Central memory CD4-positive, alpha-beta T cell (primary cell): ENCODE measurements around the gene ACAT2.
"Not testable (repeated sequence)": the region's sequence is repeated elsewhere in the genome, so short reads cannot be mapped to it uniquely, and the experiment has no call there.

Source experiments
- DNase-seq: peaks from one replicate; pipeline ENCODE4 v3.0.0; 2022

ACAT2 gene

DNA sequence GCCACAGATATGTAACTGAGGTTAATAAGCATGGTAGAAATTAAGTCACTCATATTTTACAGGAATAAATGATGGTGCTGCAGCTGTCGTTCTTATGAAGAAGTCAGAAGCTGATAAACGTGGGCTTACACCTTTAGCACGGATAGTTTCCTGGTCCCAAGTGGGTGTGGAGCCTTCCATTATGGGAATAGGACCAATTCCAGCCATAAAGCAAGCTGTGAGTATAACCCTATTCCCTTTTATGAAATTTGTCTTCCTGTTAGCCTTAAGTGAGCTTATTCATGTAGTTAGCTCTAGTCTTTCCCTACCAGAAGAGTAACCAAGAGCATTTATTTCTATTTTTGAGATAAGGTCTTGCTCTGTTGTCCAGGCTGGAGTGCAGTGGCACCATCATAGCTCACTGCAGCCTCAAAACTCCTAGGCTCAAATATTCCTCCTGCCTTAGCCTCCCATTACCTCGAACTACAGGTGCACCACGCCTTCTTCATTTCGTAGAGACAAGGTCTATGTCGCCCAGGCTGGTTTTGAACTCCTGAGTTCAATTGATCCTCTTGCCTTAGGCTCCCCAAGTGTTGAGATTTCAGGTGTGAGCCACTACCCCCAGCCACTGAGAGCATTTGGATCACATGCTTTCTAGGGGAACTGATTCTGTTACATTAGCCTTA is 15.5 kb downstream of the ACAT2 start:
- DNase-seq: no peak

DNA sequence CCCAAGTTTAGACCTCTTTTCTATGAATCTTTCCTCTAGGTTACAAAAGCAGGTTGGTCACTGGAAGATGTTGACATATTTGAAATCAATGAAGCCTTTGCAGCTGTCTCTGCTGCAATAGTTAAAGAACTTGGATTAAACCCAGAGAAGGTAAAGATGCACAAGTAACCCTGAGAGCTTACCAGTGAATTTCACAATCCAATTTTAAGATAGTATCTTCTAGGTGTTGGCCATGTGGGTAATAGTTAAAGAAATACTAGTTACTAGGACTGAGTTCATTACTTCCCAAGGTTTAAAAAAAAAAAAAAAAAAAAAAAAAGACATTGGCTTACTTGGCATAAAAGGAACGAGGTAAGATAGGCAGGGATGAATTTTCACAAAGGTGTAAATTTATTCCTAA is 16.3 kb downstream of the ACAT2 start:
- no peak for DNase-seq

DNA sequence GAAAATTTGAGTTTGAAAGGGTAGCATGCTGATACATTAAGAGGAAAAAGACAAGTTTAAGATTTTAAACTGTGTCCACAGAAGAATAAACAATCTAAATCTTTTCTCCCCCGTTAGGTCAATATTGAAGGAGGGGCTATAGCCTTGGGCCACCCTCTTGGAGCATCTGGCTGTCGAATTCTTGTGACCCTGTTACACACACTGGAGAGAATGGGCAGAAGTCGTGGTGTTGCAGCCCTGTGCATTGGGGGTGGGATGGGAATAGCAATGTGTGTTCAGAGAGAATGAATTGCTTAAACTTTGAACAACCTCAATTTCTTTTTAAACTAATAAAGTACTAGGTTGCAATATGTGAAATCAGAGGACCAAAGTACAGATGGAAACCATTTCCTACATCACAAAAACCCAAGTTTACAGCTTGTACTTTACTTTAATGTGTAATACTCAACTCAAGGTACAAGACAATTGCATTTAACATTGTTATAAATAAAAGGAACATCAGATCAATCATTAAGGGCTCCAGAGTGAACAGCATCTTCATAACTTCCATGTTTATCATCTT is 16.8 kb downstream of the ACAT2 start:
- no peak for DNase-seq

DNA sequence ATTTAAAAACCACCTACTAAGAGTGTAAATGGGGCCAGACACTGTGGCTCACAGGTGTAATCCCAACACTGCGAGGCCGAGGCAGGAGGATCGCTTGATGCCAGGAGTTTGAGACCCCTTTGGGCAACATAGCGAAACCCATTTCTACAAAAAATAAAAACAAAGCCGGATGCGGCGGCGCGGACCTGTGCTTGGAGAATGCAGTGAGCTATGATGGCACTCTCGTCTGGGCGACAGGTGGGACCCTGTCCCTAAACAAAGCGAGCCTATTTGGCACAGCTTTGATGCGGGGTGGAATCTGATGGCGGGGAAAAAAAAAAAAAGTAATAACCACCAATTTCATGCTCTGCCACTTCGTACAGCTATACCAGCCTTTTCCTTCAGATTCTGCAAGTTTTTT is 26.4 kb downstream of the ACAT2 start:
- peak; percentile 8 for DNase-seq

DNA sequence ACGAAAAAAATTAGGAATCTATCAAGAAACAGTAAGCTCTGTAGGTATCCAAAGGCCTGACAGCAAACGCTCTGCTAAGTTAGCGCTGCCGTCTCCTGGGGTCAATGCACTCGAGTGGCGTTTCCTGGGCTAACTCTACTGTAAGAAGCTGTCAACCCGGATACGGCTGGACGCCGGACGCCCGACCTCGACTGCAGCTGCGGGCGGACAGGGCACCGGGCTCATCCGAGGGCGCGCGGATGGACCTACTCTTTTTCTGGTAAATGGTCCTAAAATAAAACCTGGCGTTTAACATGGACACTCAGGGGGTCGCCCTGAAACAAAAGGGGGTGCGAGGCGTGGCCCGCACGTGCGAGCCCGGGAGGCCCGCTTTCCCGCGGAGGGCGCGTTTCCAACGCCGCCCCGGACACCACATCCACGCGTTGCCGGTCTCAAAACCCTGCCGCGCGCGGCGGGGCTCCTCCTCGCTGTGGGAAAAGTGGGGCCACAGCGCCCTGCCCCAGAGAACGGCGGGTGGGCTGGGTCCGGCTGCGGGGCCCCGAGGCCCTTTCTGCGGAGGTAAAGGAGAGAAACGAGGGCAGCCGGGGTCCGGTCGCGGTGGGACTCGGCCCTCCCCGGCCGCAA is 27.0 kb downstream of the ACAT2 start:
- peak; percentile 13 for DNase-seq

DNA sequence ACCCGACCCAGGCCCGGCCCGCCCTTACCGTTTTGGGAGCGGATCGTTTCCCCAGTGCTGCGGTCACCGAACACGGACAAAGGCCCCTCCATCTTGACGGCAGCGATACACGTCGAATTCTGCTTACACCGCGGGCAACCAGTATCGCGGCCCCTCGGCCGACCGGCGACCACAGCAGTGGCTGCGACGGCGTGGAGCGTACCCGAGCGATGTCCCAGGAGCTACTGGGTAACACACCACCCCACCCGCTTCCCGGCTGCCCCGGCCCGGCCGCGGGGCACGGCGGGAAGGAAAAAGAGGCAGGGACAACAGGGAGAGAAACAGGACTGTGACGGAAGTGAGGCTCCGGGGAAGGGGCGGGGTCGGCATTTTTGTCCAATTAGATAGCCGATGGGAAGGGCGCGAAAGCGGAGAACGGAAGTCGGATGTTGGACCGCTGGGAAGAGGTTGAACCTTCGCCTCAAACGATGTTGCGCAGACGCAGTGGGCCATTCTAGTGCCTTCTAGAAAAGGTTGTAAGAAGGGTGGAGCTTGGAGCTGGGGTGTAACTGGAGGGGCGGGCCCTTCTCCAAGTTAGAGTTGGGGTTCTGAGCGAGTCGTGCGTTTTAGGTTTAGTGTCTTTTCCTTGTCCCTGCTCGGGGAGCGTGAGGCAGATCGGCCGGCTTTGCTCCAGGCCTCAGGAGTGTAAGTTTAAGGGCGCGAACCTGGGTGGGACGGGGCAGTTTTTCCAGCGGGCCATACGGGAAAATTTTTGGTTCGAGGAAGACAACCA is 27.7 kb downstream of the ACAT2 start, which contains the start of gene TCP1:
TSS of gene TCP1 (minus strand) at position 226 of the 772 bp plus-strand sequence. CDS start at position 92, 134 bp downstream.
- peak; percentile 98 for DNase-seq

DNA sequence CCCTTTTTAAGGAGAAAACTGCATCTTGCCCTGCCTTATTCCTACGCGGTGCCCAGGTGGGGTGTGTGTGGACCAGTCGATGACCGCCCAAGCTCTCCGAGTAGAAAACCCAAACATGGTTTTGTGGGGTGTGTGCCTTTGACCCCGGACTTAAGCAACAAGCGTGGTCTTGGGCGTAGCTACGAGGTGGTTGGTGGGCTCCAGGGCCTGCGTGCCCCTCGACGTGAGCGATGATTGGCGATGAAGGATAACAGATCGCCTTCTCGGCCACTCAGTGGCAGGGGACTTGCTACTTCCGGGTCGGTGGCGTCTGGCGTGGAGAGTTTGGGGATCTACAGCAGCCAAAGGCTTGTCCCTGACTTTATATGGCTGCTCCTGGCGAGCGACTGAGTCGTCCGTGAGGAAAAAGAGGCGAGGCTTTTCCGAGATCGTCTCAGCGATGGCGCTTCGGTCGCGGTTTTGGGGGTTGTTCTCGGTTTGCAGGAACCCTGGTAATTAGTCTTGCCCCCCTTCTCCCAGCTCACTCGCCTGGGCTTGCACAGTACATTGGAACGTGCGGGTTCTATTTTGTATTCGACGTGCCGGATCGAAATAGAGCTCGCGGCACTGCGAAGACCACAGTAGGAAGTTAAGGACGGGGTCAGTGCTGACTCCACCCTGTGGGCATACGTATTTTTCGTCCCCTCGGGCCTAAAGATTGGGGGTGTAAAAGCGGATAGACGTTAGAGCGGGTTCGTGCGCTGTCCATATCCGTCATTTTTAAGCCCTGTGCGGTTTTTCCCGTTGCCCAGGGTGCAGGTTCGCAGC is 28.5 kb downstream of the ACAT2 start, which contains the start of gene MRPL18:
TSS of gene MRPL18 (plus strand) at position 319 of the 807 bp plus-strand sequence. CDS start at position 440, 121 bp downstream.
- peak; percentile 86 for DNase-seq

DNA sequence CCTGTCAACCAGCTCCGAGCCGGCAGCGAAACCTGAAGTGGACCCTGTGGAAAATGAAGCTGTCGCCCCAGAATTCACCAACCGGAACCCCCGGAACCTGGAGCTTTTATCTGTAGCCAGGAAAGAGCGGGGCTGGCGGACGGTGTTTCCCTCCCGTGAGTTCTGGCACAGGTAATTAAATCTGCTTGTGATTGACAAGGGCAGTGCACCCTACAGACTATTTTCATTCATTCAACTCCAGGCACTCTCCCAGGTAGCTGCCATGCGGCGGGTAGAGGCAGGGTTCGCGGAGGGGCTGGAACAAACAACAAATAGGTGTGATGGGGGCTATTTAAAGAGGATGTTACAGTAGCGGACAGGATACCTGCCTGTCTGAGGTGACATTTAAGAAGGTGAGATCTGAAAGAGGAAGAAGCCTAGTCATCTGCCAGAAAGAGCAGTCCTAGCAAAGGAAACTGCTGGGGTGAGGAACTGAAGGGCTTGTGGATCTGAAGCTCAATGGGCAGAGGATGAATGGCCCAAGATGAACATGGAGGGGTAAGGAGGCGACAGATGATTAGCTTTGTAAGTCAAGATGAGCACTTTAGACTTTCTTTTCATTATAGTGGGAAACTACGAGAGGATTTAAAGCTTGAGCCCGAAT is 29.2 kb downstream of the ACAT2 start:
- DNase-seq: no peak

DNA sequence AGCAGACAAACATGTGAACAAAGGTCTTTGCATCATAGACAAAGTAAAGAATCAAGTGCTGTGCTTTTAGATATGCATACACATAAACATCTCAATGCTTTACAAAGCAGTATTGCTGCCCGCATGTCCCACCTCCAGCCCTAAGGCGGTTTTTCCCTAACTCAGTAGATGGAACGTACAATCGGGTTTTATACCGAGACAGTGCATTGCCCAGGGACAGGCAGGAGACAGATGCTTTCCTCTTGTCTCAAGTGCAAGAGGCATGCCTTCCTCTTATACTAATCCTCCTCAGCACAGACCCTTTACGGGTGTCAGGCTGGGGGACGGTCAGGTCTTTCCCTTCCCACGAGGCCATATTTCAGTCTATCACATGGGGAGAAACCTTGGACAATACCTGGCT is 33.1 kb downstream of the ACAT2 start:
- not testable (repeated sequence) for DNase-seq

DNA sequence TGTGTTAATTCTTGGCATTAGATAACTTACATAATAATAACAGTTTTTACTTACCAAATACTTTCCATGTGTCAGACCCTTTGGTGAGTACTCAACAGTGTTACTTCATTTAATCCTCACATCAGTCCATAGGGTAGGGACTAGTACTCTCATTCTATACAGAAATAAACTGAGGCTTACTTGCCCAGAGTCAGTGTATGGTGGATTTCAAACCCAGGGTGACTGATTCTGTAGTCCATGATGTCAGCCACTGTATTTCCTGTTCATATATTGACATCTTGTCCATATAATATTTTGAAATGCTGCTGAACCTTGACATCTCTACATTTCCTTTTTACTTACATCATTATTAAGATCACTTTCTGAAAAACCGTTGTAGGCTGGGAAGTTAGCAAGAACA is 35.7 kb downstream of the ACAT2 start:
- DNase-seq: no peak

DNA sequence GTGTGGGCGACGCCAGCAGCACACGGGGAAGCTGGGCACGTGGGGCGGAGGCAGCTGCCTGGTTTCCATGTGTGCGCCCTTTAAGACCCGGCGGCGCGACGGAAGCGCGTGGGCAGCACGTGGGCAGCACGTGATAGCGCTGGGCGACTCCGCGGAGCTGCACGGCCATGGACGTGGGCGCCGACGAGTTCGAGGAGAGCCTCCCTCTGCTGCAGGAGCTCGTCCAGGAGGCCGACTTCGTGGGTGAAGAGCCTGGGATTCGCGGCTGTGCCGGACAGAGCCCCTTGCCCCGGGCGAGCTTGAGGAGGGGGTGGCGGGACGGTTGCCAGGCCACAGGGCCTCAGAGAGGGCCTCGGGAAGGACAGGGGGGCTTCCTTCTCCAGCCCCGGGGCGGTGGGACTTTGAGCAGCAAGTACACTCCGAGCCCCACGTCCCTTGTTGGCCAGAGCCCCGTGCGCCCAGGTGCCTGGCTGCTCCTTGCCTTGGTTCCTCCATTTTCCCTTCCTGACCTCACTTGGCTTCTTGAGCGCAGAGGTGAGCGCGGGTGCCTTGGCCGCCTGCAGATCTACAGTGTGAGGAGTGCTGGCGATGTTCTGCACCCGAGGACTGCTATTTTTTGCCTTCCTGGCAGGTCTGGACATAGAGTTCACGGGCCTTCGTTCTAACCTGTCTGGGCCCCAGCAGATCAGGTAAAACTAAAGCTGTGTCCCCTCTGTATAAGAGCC is 38.5 kb downstream of the ACAT2 start, which contains the start of gene PNLDC1:
TSS of gene PNLDC1 (plus strand) at position 136 of the 725 bp plus-strand sequence. CDS start at position 168, 32 bp downstream.
- DNase-seq: no peak

DNA sequence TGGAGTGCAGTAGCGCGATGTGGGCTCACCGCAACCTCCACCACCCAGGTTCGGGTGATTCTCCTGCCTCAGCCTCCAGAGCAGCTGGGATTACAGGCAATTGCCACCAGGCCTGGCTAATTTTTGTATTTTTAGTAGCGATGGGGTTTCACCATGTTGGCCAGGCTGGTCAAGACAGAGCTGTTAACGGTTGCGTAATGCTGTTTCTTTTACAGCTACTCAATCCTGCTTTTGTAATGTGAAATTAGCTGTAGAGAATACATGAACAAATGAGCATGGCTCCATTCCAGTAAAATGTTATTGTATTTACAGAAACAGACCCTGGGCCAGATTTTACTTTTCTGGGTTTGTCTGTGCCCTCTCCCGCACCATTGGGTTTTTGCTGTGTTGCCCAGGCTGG is 40.1 kb downstream of the ACAT2 start:
- DNase-seq: no peak

DNA sequence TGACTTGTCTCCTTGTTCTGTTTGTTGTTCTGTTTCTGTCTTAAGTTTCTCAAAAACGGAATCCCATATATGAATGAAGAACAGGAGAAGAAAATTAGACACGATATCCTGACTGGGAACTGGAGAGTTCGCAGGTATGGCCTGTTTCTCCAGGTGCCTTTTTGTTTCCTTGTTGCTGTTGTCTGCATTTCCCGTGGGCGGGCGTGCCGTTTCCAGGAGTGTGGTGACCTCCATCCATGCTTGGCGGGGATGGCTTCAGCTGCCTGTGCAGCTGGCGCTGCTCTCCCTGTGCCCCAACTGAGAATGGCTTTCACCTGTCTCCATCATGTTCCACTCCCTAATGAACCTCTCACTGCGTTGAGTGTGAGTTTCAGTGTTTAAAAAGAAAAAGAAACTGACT is 42.7 kb downstream of the ACAT2 start:
- DNase-seq: no peak

DNA sequence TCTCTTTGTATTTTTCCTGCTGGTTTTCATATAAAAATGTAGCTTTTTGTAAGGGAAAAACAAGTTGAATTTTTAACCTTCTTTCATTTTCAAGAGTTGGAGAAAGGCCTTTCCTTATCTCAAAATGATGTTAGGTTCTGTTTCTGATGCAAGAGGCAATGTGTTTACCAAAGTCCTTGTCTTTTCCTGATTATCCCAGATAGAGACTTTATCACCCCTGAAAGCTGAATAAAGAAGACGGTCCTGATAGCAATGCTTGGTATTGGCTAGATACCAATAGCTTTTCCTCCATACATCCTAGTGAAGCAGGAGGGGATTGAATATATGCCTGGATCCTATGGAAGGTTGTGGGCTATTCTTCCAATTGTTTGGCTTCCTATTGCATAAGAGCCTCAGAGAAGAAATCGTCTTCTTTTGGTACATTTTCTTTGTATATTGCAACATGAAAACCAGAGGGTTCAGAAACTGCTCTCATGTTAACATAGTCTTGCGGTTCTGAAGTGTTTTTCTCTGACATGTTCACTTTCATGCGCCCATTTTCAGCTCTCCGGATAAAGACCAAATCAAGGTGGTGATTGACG is 43.7 kb downstream of the ACAT2 start:
- no peak for DNase-seq

DNA sequence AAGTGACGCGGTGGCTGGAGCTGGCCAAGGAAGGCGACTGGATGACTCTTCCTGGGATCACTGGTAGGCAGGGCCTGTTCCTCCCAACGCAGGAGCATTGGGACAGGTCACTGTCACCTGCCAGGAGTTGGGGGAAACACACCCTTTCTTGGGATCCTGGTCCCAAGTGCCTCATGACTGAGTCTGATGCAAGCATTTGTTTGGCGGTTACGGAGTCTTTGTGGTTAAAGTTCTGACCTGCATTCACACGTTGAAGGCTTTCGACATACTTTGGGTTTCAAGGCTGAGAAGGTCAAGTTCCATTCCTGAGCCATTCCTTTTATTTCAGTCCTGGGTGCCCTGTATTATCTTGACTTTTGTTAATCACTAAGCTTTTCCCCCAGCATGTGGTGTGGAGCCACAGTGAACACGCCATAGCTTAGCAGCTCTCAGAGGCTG is 44.2 kb downstream of the ACAT2 start:
- DNase-seq: no peak

DNA sequence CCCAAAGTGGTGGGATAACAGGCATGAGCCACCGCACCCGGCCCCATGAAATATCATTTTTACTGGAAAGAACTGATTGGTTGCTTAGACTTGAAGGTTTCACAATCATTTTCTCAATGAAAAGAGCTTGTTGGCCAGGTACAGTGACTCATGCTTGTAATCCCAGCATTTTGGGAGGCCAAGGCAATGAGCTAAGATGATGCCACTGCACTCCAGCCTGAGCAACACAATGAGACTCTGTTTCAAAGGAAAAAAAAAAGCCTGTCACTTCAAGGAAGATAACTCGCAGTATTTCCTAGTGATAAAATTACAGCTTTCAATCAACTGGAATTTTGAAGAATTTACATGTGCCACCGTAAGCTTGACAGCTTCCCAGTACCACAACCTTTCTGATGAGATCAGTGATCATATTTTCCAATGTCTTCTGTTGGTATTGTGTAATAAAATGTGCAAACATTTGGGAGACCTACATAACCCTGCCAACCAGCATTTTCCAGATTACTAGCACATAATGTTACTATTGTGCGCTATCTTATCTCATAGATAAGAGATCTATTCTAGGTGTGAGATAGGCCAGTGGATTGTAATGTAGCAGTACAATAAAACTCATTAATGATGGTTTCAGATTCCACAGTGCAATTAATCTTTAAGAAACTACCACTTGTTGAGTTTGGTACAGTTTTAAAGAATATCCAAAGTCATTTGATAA is 45.5 kb downstream of the ACAT2 start:
- DNase-seq: no peak

DNA sequence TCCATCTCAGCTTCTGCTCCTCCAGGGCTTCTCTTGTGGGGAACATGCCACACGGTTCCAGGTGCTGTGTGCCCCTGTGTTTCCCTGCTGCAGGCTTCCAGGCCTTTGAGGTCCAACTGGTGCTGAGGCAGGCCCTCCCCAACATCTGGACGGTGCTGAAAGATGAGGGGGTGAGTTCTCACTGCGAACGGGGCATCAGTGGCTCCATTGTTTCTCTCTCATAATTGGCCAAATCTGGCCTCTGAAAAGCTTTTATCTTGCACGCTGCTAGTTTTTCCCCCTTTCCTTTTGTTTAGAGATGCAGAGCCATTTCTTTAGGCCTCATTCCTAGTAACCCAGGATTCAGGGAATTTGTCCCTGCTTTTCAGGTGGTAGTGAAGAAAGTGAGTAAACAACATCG is 46.8 kb downstream of the ACAT2 start:
- DNase-seq: no peak

DNA sequence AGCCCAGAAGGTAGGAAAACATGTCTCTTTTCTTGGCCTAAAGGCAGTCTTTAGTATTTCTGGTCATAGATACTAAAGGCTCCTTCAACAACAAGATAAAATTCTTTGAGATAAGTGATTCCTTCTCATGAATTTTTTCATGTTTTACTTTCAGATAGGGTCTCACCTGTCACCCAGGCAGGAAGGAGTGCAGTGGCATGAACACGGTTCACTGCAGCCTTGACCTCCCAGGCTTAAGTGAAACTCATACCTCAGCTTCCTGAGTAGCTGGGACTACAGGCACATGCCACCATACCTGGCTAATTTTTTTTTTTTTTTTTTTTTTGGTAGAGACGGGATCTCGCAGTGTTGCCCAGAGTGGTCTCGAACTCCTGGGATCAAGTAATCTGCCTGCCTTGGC is 47.3 kb downstream of the ACAT2 start:
- DNase-seq: no peak

DNA sequence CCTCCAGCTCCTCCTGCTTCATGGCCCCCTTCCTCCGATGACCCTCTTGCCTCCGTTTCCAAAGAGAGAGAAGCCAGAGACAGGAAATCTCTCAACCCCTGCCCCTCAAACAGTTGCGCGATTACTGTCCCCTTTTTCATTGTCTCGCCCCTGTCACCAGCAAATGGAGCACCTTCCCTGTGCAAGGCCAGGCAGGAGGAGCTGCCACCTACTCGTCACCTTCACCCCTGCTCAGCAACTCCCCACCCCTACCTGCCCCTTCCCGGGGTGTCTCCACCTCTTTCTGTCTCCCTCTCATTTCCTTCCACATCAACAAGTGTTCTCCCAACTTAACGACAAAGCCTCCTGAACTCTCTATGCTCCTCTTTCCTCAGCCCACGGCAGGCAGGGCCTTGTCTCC is 51.9 kb downstream of the ACAT2 start:
- no peak for DNase-seq

DNA sequence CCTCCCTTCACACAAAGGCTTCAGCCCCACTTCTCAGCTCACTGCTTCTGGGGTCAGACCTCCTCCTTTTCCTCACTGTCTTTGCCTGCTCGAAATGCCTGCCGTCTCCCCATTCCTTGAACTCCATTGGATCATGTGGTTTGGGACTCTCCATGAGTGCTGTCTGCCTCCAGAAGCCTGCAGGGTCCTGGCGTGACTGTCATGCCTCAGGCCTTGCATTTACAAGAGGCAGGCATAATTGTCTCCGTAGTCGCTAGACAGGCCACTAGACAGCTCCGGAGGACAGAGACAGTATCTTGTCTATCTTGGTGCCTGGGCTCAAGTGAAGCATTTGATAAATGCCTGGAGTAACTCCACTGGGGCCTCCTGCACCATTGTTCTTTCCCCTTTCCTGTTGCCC is 53.6 kb downstream of the ACAT2 start:
- DNase-seq: no peak
